ENCODE results near the gene MED17. TPM values are rescaled to one million over a fixed set of nuclear protein-coding genes. Genes with fewer than 3 reads are reported as not detected.
"Not testable (repeated sequence)": the region's sequence is repeated elsewhere in the genome, so short reads cannot be mapped to it uniquely, and the experiment has no call there.

Gene MED17
- total RNA-seq, result 15.9 TPM
- long read RNA-seq, full-length matches to known transcripts, result 14 of 14 reads
- long read RNA-seq, partial matches to known transcripts, result 0 of 14 reads
- long read RNA-seq, other reads (novel, unspliced or antisense), result 0 of 14 reads

- ATAC-seq (peak; percentile 100), DNase-seq (ENCODE audit: missing footprints) (peak; percentile 95)
- intact Hi-C loops (cut with DNase I), result loop anchor here (1.0 kb wide), 1 partner anchor 43 kb away; the partner anchor contains the start of genes C11orf54 and TAF1D
Measured at GRCh38 chr11:93784145-93784934, at the start of gene MED17. Gene MED17, plus strand, starts transcription at chr11:93784282. Its CDS starts 232 bp downstream, at chr11:93784514.

- ATAC-seq, result no peak
- no peak for DNase-seq (ENCODE audit: missing footprints)
- intact Hi-C loops (cut with DNase I), result no loop called here
Measured at GRCh38 chr11:93734427-93735222, 49.5 kb upstream of the MED17 start.

GRCh38 chr11:93735627-93736026 lies 48.5 kb upstream of the MED17 start:
- intact Hi-C loops (cut with DNase I), result no loop called here
- ATAC-seq (no peak), DNase-seq (ENCODE audit: missing footprints) (no peak)

- intact Hi-C loops (cut with DNase I), result no loop called here
- DNase-seq (ENCODE audit: missing footprints), result no peak
Measured at GRCh38 chr11:93736129-93736528, 48.0 kb upstream of the MED17 start.

GRCh38 chr11:93737904-93738612 lies 46.0 kb upstream of the MED17 start:
- ATAC-seq (no peak), DNase-seq (ENCODE audit: missing footprints) (no peak)
- intact Hi-C loops (cut with DNase I), result no loop called here

More at GRCh38 chr11:93736129-93736528, 48.0 kb upstream of the MED17 start:
- no peak for ATAC-seq

GRCh38 chr11:93738647-93739081 lies 45.4 kb upstream of the MED17 start:
- intact Hi-C loops (cut with DNase I), result no loop called here
- ATAC-seq, result no peak
- DNase-seq (ENCODE audit: missing footprints), result no peak

- intact Hi-C loops (cut with DNase I), result loop anchor here (5.0 kb wide), 1 partner anchor 78 kb away; the partner anchor contains the start of gene CEP295
- DNase-seq (ENCODE audit: missing footprints) (no peak), ATAC-seq (no peak)
Measured at GRCh38 chr11:93740031-93740729, 43.9 kb upstream of the MED17 start.

GRCh38 chr11:93740730-93741093 lies 43.4 kb upstream of the MED17 start:
- DNase-seq (ENCODE audit: missing footprints) (peak; percentile 81), ATAC-seq (peak; percentile 58)
- intact Hi-C loops (cut with DNase I), result loop anchor here (1.0 to 5.0 kb wide), 2 partner anchors 44 to 78 kb away; partner anchors contain the start of genes CEP295 and MED17

- peak; percentile 98 for DNase-seq (ENCODE audit: missing footprints)
- intact Hi-C loops (cut with DNase I), result loop anchor here (1.0 to 5.0 kb wide), 2 partner anchors 43 to 79 kb away; partner anchors contain the start of genes CEP295 and MED17
- peak; percentile 98 for ATAC-seq
Measured at GRCh38 chr11:93741094-93741881, 42.8 kb upstream of the MED17 start, which contains the start of the genes C11orf54 and TAF1D. Gene C11orf54, plus strand, starts transcription at chr11:93741672. Its CDS starts 5,722 bp downstream, at chr11:93747394. Gene TAF1D, minus strand, starts transcription at chr11:93741495. Its CDS starts 2,191 bp downstream, at chr11:93739304.

- no peak for DNase-seq (ENCODE audit: missing footprints)
- intact Hi-C loops (cut with DNase I), result loop anchor here (1.0 to 5.0 kb wide), 2 partner anchors 42 to 80 kb away; partner anchors contain the start of genes CEP295 and MED17
- ATAC-seq, result peak; percentile 39
Measured at GRCh38 chr11:93741882-93742226, 42.2 kb upstream of the MED17 start.

GRCh38 chr11:93743291-93743690 lies 40.8 kb upstream of the MED17 start:
- ATAC-seq (no peak), DNase-seq (ENCODE audit: missing footprints) (no peak)
- intact Hi-C loops (cut with DNase I), result loop anchor here (5.0 kb wide), 1 partner anchor 81 kb away; the partner anchor contains the start of gene CEP295

- intact Hi-C loops (cut with DNase I), result loop anchor here (5.0 kb wide), 1 partner anchor 82 kb away; the partner anchor contains the start of gene CEP295
- no peak for DNase-seq (ENCODE audit: missing footprints)
- no peak for ATAC-seq
Measured at GRCh38 chr11:93744669-93745004, 39.4 kb upstream of the MED17 start.

- DNase-seq (ENCODE audit: missing footprints); ATAC-seq; intact Hi-C loops (cut with DNase I): not testable (repeated sequence)
Measured at GRCh38 chr11:93745005-93745755, 38.9 kb upstream of the MED17 start.

GRCh38 chr11:93746101-93746500 lies 38.0 kb upstream of the MED17 start:
- no peak for DNase-seq (ENCODE audit: missing footprints)
- intact Hi-C loops (cut with DNase I), result no loop called here

GRCh38 chr11:93747122-93747521 lies 37.0 kb upstream of the MED17 start:
- no peak for DNase-seq (ENCODE audit: missing footprints)
- intact Hi-C loops (cut with DNase I), result no loop called here
- ATAC-seq, result no peak

More at GRCh38 chr11:93746101-93746500, 38.0 kb upstream of the MED17 start:
- ATAC-seq, result no peak

- ATAC-seq (no peak), DNase-seq (ENCODE audit: missing footprints) (no peak)
- intact Hi-C loops (cut with DNase I), result no loop called here
Measured at GRCh38 chr11:93751001-93751400, 33.1 kb upstream of the MED17 start.
